GM12864 (cell line): ENCODE measurements around the gene NUDT1.
A peak's percentile ranks its signal among the peaks of the same experiment; 100 is the strongest.

Source experiments
- DNase-seq: peaks from one replicate; pipeline ENCODE4 v3.0.0-alpha.2; 2011; ENCODE audit warnings: low read depth
- H3K4me3 ChIP-seq: 2 replicates; pipeline ENCODE4 v1.5.1; 2011; ENCODE audit warnings: mild to moderate bottlenecking, low read depth, low read length, control low read depth
- TF ChIP-seq, protein P1 (sequence below): IDR thresholded peaks from 2 replicates; pipeline ENCODE4 v1.5.1; 2011; ENCODE audit warnings: low read depth, mild to moderate bottlenecking, moderate library complexity, low read length, control low read depth, inconsistent platforms; ENCODE audit errors: missing control alignments

NUDT1 gene

GRCh38 chr7:2255145-2256139, 13.4 kb downstream of the NUDT1 start:
- no peak for DNase-seq
- H3K4me3 ChIP-seq, result no peak overlapping the region
- TF ChIP-seq, protein P1, sequence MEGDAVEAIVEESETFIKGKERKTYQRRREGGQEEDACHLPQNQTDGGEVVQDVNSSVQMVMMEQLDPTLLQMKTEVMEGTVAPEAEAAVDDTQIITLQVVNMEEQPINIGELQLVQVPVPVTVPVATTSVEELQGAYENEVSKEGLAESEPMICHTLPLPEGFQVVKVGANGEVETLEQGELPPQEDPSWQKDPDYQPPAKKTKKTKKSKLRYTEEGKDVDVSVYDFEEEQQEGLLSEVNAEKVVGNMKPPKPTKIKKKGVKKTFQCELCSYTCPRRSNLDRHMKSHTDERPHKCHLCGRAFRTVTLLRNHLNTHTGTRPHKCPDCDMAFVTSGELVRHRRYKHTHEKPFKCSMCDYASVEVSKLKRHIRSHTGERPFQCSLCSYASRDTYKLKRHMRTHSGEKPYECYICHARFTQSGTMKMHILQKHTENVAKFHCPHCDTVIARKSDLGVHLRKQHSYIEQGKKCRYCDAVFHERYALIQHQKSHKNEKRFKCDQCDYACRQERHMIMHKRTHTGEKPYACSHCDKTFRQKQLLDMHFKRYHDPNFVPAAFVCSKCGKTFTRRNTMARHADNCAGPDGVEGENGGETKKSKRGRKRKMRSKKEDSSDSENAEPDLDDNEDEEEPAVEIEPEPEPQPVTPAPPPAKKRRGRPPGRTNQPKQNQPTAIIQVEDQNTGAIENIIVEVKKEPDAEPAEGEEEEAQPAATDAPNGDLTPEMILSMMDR, result no peak

GRCh38 chr7:2256306-2257045, 14.4 kb downstream of the NUDT1 start:
- TF ChIP-seq, protein P1, result no peak
- DNase-seq, result no peak
- H3K4me3 ChIP-seq, result no peak overlapping the region

DNA sequence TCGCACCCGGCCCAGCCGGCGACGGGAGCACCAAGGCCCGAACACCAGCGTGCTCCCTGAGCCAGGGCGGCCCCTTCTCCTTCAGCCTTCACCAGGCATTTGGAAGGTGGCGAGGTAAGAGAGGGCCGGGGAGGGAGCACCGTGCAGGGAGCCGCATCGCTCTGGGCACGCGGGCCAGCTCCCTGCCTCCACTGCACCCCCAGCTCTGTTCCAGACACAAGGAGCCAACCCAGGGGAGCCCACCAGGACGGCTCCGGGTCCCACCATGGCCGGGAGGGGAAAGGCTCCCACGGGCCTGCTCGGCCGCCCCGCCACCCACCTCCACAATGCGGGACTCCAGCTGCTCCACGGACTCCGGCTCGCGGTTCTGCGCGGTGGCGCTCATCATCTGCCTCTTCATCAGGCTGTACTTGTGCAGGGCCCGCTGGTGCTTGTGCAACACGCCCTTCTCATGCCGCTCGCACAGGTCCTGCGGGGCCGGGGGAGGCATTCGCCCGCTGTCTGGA, 15.1 kb downstream of the NUDT1 start:
- no peak for DNase-seq
- TF ChIP-seq, protein P1, result no peak
- no peak overlapping the region for H3K4me3 ChIP-seq

GRCh38 chr7:2257651-2258050, 15.6 kb downstream of the NUDT1 start:
- DNase-seq, result no peak
- TF ChIP-seq, protein P1, result no peak
- no peak overlapping the region for H3K4me3 ChIP-seq

DNA sequence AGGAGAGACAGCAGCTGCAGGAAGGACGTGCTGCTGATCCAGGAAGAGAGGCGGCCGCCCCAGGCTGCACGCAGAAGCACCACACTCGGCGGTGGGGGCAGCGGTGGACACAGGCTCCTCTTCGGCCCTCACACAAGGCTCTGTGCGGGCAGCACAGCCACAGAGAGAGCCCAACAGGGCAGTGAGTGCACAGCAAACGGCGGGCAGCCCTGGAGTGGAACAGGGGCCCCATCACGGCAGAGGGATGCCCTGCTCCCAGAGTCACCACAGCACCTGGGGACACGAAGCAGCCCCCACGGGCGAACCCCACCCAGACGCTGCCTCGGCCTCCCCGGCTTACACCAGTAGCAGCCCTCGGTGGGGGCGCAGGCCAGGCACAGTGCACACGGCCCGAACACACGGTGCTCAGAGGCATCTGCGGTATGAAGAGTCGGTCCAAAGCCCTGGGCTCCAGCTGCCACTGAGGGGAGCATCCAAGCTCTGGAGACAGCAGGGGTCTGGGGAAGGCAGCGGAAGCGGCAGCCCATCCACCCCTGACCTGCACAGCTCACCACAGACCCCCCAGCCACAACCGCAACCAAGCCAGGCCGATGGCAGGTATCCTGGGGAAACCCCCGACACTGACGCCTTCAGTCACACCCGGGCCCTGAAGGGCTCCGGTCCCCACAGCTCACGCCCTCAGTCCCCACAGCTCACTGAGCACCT, 16.8 kb downstream of the NUDT1 start:
- H3K4me3 ChIP-seq, result no peak overlapping the region

DNA sequence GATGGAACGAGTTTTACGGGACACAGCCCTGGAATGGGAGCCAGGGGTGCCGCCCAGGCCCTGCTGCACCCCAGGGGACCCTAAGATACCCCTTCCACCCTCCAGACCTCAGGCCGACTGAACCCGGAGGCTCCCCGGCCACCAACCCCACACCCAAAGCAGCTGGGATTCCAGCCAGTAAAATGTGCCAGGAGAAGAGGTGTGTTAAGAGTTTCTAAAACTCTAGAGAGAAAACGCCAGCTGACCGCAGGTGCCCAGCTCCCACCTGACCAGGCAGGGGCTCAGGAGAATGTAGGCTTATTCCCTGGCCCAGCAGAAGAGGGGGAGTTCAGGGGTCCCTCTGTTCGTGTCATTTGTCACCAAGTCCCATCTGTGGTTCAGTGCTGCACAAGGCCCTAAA, 17.5 kb downstream of the NUDT1 start:
- no peak overlapping the region for H3K4me3 ChIP-seq
- TF ChIP-seq, protein P1, result no peak
- DNase-seq, result no peak

More for the DNA sequence above, 16.8 kb downstream of the NUDT1 start:
- peak; percentile 50 for DNase-seq
- TF ChIP-seq, protein P1, result no peak
